ENCODE measurements around the gene TRIL. TPM values are rescaled to one million over a fixed set of nuclear protein-coding genes. Genes with fewer than 3 reads are reported as not detected.

TRIL gene
- total RNA-seq, 1 experiment from 2014 or later = 0.46 TPM

- no peak for DNase-seq (ENCODE audit: low read depth)
Observed at GRCh38 chr7:28983396-28984190, 25.5 kb upstream of the TRIL start.

DNA sequence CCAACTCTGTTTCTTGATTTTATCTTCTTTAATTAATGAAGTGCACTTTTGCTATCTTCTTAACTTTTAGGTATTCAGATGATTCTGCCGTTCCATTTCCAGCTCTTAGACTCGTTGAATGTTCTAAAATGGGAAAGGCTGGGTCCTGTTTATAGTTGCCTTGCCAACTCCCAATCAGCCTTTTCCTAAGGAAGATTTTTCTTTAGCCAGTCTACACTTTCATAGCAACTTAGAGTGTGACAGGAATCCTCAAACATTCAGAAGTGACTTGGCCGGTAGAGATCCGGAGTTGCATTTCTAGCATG is 23.0 kb upstream of the TRIL start:
- no peak for DNase-seq (ENCODE audit: low read depth)

DNA sequence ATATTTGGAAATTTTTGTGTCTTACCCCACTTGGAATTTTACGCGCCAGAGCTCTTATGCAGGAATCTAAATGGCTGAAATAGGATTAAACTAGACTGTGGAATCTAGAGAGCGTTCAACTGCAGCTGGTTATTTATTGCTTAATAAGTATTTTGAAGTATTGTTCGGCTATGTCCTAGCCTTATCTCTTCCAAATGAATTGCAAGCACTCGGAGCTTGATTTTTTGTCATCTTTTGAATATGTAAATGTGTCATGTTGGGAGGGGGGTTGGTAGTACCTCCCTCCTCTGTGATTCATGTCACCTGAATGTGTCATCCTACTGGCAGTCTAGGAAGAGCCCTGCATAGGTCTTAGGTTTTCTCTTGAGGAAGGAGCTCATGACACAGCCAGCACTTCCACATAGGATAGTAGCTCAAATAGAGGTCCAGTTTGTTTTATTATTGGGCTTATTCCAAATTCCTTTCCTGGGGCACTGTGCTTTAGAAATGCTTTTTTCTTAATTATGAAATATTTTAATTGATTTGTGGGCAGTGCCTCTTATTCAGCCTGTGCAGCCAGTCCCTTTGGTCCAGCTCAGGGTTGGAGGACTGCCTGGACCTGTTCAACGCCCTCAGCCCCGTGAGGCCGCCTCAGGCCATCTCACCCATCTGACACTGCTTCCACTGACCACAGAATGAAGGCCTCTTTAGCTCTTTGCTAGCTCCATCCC is 22.5 kb upstream of the TRIL start:
- no peak for DNase-seq (ENCODE audit: low read depth)

- no peak for DNase-seq (ENCODE audit: low read depth)
Observed at GRCh38 chr7:28979776-28980175, 21.6 kb upstream of the TRIL start.

GRCh38 chr7:28977881-28978280 is 19.8 kb upstream of the TRIL start:
- no peak for DNase-seq (ENCODE audit: low read depth)

DNA sequence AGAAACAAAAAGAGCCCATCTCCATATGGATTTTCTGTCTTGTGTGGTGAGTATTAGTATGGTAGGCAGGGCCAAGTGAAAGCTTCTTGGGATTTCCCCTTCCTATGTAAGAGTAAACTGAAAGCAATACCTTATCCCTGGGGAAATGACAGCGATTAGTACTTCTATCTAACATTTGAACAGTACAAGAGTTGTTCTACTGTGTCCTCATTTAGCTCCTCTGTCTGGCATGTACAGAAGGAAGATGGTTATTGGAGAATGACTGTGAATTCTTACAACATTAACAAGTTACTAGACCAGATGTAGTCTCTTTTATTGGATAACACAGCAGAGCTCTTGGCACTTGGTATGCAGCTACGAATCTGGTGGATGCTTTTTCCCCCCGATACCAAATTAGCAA is 17.9 kb upstream of the TRIL start:
- no peak for DNase-seq (ENCODE audit: low read depth)

- peak; percentile 56 for DNase-seq (ENCODE audit: low read depth)
Observed at GRCh38 chr7:28973591-28973990, 15.5 kb upstream of the TRIL start.

DNA sequence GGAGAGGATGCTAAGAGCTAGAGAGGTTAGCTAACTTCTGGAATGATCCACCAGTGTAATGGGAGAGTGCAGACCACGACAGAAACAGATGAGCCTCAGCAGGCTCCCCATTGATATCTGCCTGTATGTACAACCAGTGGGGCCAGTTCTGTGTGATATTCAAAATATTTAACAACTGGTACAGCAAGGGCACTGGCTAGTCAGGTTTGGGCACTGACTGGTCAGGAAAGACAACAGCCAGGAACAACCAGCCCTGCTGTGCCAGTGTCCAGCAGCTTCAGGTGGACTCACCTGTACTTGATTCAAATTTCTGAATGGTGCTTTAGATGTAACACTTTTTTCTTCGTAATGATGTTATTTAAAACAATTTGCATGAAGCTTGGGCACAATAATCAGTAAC is 5.9 kb upstream of the TRIL start:
- no peak for DNase-seq (ENCODE audit: low read depth)

GRCh38 chr7:28961972-28962371 is 3.8 kb upstream of the TRIL start:
- DNase-seq (ENCODE audit: low read depth) = no peak

DNA sequence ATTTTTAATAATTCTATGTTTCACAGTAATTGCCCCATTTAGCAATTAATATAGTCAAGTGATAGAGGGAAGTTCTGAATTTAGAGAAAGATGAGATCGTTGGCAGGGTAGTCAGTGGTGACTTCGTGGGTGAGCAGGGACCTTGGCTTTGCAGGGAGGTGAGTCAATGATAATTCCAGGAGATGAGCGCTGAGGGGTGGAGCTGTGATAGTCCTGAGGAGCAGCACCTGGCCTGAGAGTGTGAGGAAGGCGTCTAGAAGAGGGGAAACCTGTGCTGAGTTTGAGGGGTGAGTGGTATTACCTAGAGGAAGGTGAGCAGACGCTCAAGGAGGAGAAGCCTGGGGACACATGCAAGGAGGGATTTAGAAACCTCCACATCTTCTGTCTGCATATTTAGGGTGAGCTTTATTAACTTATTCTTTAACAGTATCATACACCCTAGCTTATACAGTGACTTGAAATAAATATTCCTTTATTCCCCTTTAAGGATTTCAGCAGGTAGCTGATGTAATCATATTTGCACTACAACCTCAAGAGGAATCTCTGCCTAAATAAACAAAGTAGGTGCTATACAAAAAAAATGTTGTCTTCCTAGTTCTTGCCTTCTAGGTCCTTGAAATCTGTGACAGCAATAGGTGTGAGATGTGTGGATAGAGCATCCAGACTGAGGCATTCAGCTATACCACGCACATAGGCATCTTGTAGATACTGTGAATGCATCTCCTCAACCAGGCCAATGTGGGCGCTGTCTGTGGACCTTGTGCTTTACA is 2.1 kb upstream of the TRIL start:
- DNase-seq (ENCODE audit: low read depth) = no peak

- DNase-seq (ENCODE audit: low read depth) = no peak
Observed at GRCh38 chr7:28958980-28959347, 834 bp upstream of the TRIL start.

GRCh38 chr7:28957751-28958234 is 337 bp downstream of the TRIL start:
- DNase-seq (ENCODE audit: low read depth) = no peak

DNA sequence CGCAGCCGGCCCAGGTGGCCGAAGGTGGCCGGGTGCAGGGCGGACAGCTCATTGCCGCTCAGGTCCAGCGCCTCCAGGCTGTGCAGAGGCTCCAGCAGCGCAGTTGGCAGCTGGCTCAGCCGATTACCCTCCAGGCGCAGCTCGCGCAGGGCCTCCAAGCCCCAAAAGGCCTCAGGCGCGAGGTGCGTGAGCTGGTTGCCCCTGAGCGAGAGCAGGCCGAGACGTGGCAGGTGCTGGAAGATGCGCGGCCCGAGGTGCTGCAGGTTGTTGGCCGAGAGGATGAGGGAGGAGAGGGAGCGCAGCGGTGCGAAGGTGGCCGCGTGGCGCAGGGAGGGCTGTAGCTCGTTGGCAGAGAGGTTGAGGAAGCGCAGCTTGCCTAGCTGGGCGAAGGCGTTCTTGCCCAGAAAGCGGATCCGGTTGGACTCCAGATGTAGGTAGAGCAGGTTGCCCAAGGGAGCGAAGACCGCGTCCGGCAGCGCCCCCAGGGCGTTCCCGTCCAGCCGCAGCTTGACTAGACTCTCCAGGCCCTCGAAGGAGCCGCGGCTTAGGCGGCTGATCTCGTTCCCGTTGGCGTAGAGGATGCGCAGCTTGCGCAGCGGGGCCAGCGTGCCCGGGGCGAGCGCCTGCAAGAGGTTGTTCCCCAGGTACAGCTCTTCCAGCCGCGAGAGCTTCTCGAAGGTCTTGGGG is 923 bp downstream of the TRIL start:
- no peak for DNase-seq (ENCODE audit: low read depth)

DNA sequence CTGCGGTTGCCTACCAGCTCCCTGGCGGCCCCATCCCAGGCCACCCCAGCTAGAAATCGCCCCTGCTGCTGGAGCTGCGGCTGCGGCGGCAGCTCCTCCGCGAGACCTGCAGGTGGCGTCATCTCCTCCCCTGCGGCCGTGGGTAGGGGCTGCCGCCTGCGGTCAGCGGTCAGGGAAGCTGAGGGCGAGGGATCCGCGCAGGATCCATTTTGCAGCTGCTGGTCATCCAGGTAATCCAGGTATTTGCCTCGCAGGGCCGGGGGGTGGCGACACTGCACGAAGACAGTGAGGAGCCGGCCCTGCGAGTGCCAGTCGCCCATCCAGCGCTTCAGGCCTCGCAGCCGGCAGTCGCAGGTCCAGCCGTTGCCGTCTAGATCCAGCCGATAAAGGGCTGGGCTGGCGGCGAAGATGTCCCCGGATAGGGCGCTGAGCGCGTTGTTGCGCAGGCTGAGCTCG is 1.5 kb downstream of the TRIL start:
- DNase-seq (ENCODE audit: low read depth) = peak; percentile 43

DNA sequence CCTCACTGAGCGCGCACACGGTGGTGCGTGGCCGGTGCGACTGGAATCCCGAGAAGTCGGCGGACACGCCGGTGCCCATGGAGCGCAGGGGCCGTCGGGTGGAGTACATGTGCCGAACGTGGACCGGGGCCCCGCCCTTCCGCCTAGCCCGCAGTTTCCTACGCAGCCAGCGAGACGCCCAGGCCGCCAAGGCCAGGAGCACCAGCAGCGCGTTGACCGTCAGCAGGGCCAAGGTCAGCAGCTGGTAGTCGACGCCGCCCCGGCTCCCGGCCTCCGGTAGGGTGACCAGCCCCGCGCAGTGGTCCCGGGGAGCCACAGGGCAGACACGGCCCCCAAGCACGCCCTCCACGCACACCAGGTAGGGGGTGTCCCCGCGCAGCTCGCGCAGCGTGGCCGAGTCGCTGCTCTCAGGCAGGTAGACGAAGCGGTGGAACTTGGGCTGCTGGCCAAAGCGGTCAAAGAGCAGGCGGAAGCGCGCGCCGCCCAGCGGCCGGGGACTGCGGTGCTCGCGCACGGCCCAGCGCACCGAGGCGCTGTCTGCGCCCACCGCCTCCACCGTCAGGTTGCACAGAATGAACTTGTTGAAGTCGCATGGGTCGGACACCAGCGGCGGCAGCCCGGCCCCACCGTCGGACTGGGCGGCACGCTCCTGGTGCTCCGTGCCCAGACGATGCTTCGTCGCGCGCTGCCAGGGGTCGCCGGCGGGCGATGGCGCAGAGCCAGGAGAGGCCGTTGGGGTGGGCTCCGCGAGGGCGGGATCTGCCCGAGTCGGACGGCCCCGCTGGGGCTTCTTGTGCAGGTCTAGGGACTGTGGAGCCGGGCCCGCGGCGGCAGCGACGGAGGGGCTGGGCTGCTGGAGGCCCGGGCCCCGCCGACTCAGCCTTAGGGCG is 2.2 kb downstream of the TRIL start:
- peak; percentile 31 for DNase-seq (ENCODE audit: low read depth)

- DNase-seq (ENCODE audit: low read depth) = no peak
Observed at GRCh38 chr7:28955356-28955717, 2.8 kb downstream of the TRIL start.

DNA sequence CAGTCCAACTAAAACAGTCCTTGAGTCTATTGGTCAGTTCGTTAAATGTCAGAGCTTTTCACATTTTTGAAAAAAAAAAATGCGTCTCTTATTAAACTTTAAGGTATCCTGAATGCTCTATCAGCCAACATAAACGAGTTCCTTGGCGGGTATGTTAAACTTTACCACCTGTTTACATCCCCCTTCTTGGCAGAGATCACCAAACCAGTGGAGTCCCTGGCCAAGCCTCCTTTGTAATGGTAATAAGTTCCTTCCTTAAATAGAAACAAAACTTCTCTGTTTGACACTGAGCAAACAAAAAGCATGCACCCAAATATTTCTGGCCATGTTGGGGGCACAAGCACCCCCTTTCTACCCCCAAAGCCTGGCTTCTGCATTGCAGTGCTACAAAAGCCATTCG is 3.2 kb downstream of the TRIL start:
- DNase-seq (ENCODE audit: low read depth) = no peak

DNA sequence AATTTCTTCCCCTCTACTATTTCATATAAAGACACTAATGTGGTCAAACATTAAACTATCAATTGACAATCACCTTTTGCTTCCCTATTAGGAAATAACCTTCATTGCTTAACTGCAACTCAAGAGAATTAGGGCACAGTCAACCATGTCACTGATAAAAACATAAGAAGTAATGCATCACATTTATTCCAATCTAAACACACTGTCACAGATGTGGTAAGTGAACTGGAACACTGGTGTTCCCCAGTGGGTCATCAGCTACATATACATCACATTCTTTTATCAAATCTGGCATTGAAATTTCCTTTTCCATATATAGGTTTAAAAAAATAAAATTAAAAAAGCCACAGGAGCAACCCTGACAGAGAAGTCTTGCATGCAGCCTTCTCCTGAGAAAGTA is 3.7 kb downstream of the TRIL start:
- DNase-seq (ENCODE audit: low read depth) = no peak

GRCh38 chr7:28953633-28954032 is 4.5 kb downstream of the TRIL start:
- peak; percentile 90 for DNase-seq (ENCODE audit: low read depth)

GRCh38 chr7:28942168-28942567 is 16.0 kb downstream of the TRIL start:
- DNase-seq (ENCODE audit: low read depth) = no peak

- no peak for DNase-seq (ENCODE audit: low read depth)
Observed at GRCh38 chr7:28941633-28942032, 16.5 kb downstream of the TRIL start.
